Tibial nerve (tissue), 4 donors: ENCODE results near the gene ATP5MK. TPM values are rescaled to one million over a fixed set of nuclear protein-coding genes. Genes with fewer than 3 reads are reported as not detected.

ENCODE experiments used
- DNase-seq, 2 donors: peaks; one replicate each; pipeline ENCODE4 v3.0.0-alpha.2; 2019; ENCODE audit warnings: low spot score in 2 of 2
- H3K27ac ChIP-seq, 4 donors: fragments of 200-600 bp; sonication (generic) in 3 of 4; one replicate each; pipeline ENCODE4 v1.5.1; 2017 to 2019; ENCODE audit warnings: mild to moderate bottlenecking in 1 of 4
- H3K27me3 ChIP-seq, 2 donors: fragments of 200-600 bp; sonication (generic) in 1 of 2; one replicate each; pipeline versions ENCODE4 v1.5.1 to v1.6.0; 2017 to 2019
- H3K36me3 ChIP-seq, 3 donors: fragments of 200-600 bp; sonication (generic); one replicate each; pipeline ENCODE4 v1.5.1; 2018 to 2019
- H3K4me1 ChIP-seq, 4 donors: fragments of 200-600 bp; sonication (generic) in 3 of 4; one replicate each; pipeline ENCODE4 v1.5.1; 2017 to 2019
- H3K4me3 ChIP-seq, 4 donors: fragments of 200-600 bp; sonication (generic) in 3 of 4; one replicate each; pipeline ENCODE4 v1.5.1; 2017 to 2019; ENCODE audit warnings: mild to moderate bottlenecking in 1 of 4, moderate library complexity in 1 of 4
- H3K9me3 ChIP-seq, 4 donors: fragments of 200-600 bp; sonication (generic) in 3 of 4; one replicate each; pipeline ENCODE4 v1.5.1; 2017 to 2019
- CTCF ChIP-seq, 5 experiments: fragments of 200-600 bp in 3 of 5; fragments of 450-650 bp in 2 of 5; sonication (generic) in 3 of 5; IDR thresholded peaks; one replicate each; pipeline ENCODE4 v1.5.1; 2016 to 2019; ENCODE audit warnings: antibody characterized with exemption in 5 of 5, mild to moderate bottlenecking in 3 of 5, moderate library complexity in 2 of 5
- EP300 ChIP-seq, 2 donors: sonication (generic); formaldehyde crosslinking; IDR thresholded peaks; one replicate each; pipeline ENCODE4 v1.6.1; 2017; ENCODE audit warnings: antibody characterized with exemption in 2 of 2, mild to moderate bottlenecking in 1 of 2
- POLR2A ChIP-seq, 2 donors: fragments of 450-650 bp; IDR thresholded peaks; one replicate each; pipeline ENCODE4 v1.6.1; 2017; ENCODE audit warnings: antibody characterized with exemption in 2 of 2, mild to moderate bottlenecking in 2 of 2, moderate library complexity in 2 of 2
- WGBS, 2 donors: methylation state at CpG; one replicate each; pipeline ENCODE4 v1.1.5; 2018; 5-methylcytosine and 5-hydroxymethylcytosine counted together
- total RNA-seq, 4 donors: library from RNA; depleted of rRNA; stranded (reverse); fragments of >200 nt; gene quantifications; one replicate each; pipeline ENCODE4 v1.1.0, GENCODE V29; 2016

ATP5MK gene
- total RNA-seq, 4 donors from 2014 or later: 139 to 343 (median 202) TPM

DNA sequence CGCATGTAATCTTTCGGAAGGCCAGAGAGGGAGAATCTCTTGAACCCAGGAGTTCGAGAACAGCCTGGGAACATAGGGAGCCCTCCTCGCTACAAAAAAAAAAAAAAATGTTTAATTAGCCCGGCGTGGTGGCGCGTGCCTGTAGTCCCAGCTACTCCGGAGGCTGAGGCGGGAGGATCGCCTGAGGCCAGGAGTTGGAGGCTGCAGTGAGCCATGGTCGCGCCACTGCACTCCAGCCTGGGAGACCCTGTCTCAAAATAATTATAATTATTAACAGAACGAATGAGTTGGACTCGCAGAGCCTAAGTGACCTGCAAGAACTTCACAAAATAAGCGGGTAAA is 46.1 kb downstream of the ATP5MK start:
- peak overlapping the region in 3 of 4 donors; percentile 79 to 89 (median 86) for H3K27ac ChIP-seq
- DNase-seq: no peak
- peaks cover 0 to 20% (median 0%) of the 10 kb centered on the region in 4 donors for H3K4me1 ChIP-seq
- TF ChIP-seq EP300 (IDR thresholded peaks at IDR 0.05) (no peak), CTCF (IDR thresholded peaks at IDR 0.05) (no peak), POLR2A (IDR thresholded peaks at IDR 0.05) (no peak)
- H3K27me3 ChIP-seq: no peaks in the 10 kb centered on the region
- no peaks in the 10 kb centered on the region for H3K9me3 ChIP-seq
- peaks cover 0 to 35% (median 10%) of the 10 kb centered on the region in 3 donors for H3K36me3 ChIP-seq
- peak overlapping the region; percentile 64 to 76 (median 70) for H3K4me3 ChIP-seq
- WGBS, 2 donors: 52 to 56% methylated on average over 16 of the region's 16 CpGs

Other genes with a start within 250 kb of the ATP5MK start
- 10 to 100 TPM; 52.2 to 82.8 (median 72.4) TPM for gene NT5C2, start 203.2 kb downstream of the ATP5MK start, total RNA-seq
- gene RPEL1, start 150.6 kb downstream of the ATP5MK start, total RNA-seq: not detected
- gene INA, start 119.3 kb downstream of the ATP5MK start, total RNA-seq: not detected
- gene PCGF6, start 45.3 kb downstream of the ATP5MK start, total RNA-seq: 10 to 100 TPM; 22.1 to 35.4 (median 25.4) TPM
- 1 to 10 TPM; 3.9 to 9.4 (median 7.0) TPM for gene TAF5, start 28.5 kb downstream of the ATP5MK start, total RNA-seq
- gene PDCD11, start 151 bp upstream of the ATP5MK start, total RNA-seq: 10 to 100 TPM; 15.3 to 23.7 (median 17.5) TPM
- 100 to 1,000 TPM in 1 of 4 donors, 10 to 100 TPM in 3; 61.4 to 119 (median 65.6) TPM for gene CALHM2, start 55.9 kb upstream of the ATP5MK start, total RNA-seq
- not detected for gene CALHM1, start 62.4 kb upstream of the ATP5MK start, total RNA-seq
- gene CALHM3, start 82.8 kb upstream of the ATP5MK start, total RNA-seq: not detected
- under 1 TPM in 2 of 4 donors, not detected in 2; 0.39 to 0.60 TPM for gene NEURL1, start 97.2 kb upstream of the ATP5MK start, total RNA-seq